Mesothelial cell of epicardium (in vitro differentiated cells): ENCODE data around the gene ARHGAP27. TPM values are rescaled to one million over a fixed set of nuclear protein-coding genes. Genes with fewer than 3 reads are reported as not detected.

Source experiments
- DNase-seq, 2 experiments: peaks; one replicate each; pipeline ENCODE4 v3.0.0; 2021; ENCODE audit warnings: low spot score in 2 of 2; ENCODE audit not compliant: unreplicated experiment in 2 of 2
- H3K27ac Mint-ChIP-seq: 2 replicates; pipeline ENCODE4 v1.8.0; 2021; ENCODE audit warnings: mixed read lengths
- H3K27me3 Mint-ChIP-seq: 2 replicates; pipeline ENCODE4 v1.8.0; 2021; ENCODE audit warnings: low read depth, mixed read lengths
- H3K36me3 Mint-ChIP-seq: 2 replicates; pipeline ENCODE4 v1.8.0; 2021; ENCODE audit warnings: mixed read lengths
- H3K4me1 Mint-ChIP-seq: 2 replicates; pipeline ENCODE4 v1.8.0; 2021; ENCODE audit warnings: mixed read lengths
- H3K4me3 Mint-ChIP-seq: 2 replicates; pipeline ENCODE4 v1.8.0; 2021; ENCODE audit warnings: mild to moderate bottlenecking, moderate library complexity, mixed read lengths
- H3K9me3 Mint-ChIP-seq: 2 replicates; pipeline ENCODE4 v1.8.0; 2021; ENCODE audit warnings: mixed read lengths
- total RNA-seq: library from RNA; stranded (reverse); gene quantifications from 3 replicates; pipeline ENCODE4 v1.2.1, GENCODE V29; 2021
- TF ChIP-seq, protein P1 (sequence below): fragments of 200-600 bp; sonication (generic); IDR thresholded peaks from one replicate; pipeline ENCODE4 v1.5.0; 2021; ENCODE audit warnings: antibody characterized with exemption; ENCODE audit not compliant: unreplicated experiment

ARHGAP27 gene
- total RNA-seq, 1 donor from 2014 or later = 16.8 TPM

DNA sequence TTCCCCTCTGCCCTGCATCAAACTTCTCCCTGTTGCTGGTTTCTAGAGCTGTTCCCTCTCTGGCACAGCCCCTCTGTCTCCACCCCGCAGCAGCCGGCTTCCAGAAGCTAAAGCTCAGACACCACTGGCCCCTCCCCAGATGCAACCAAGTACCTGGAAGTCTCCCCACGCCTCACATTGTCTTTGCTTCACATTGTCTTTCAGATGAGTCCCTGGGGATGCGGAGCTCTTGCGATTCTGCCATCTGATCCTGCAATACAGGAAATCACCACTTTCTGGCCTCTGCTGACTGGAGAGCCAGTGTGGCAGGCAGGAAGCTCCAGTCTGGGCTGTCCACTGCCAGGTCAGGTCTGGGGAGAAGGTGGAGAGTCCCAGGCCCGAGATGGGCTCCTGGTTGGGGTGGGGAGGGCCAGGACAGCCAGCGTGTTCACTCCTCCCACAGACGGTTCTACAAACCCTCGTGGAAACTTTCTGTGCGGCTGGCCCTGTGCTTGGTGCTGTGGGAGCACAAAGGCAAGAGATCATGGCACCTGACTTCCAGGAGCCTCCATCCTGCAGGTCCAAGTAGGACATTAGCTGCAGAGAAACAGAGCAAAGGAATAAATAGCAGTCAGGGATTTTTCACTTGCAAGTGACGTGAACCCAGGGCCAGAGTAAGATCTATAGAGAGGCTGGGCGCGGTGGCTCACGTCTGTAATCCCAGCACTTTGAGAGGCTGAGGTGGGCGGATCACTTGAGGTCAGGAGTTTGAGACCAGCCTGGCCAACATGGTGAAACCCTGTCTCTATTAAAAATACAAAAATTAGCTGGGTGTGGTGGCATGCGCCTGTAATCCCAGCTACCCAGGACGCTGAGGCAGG lies 67.9 kb downstream of the ARHGAP27 start:
- DNase-seq = no peak
- Mint-ChIP-seq H3K9me3 (peaks cover 3% of the 10 kb centered on the region), H3K4me1 (peaks cover 5% of the 10 kb centered on the region), H3K4me3 (no peak overlapping the region), H3K27ac (no peak overlapping the region), H3K36me3 (peaks cover 2% of the 10 kb centered on the region), H3K27me3 (peaks cover 3% of the 10 kb centered on the region)
- TF ChIP-seq, protein P1, sequence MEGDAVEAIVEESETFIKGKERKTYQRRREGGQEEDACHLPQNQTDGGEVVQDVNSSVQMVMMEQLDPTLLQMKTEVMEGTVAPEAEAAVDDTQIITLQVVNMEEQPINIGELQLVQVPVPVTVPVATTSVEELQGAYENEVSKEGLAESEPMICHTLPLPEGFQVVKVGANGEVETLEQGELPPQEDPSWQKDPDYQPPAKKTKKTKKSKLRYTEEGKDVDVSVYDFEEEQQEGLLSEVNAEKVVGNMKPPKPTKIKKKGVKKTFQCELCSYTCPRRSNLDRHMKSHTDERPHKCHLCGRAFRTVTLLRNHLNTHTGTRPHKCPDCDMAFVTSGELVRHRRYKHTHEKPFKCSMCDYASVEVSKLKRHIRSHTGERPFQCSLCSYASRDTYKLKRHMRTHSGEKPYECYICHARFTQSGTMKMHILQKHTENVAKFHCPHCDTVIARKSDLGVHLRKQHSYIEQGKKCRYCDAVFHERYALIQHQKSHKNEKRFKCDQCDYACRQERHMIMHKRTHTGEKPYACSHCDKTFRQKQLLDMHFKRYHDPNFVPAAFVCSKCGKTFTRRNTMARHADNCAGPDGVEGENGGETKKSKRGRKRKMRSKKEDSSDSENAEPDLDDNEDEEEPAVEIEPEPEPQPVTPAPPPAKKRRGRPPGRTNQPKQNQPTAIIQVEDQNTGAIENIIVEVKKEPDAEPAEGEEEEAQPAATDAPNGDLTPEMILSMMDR = no peak

DNA sequence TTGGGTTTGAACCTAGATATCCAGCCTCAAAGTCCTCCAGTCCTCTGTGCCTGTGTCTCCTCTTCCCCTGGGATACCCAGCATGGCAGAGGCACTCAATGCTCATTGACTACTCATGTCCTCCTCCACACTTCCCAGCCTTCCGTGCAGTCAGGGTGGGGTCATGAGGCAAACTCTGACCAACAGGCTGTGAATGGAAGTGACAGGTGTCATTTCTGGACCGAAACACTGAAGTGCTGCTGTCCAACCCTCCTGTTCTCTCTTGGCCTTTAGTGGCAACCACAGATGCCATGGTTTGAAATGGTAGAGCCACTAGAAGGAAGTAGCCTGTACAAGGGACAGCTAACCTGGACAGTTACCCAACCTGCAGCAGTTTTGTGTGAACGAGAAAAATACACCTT lies 69.2 kb downstream of the ARHGAP27 start:
- TF ChIP-seq, protein P1 = no peak
- Mint-ChIP-seq H3K4me1 (peaks cover 5% of the 10 kb centered on the region), H3K27ac (no peak overlapping the region), H3K27me3 (peaks cover 3% of the 10 kb centered on the region), H3K36me3 (peaks cover 2% of the 10 kb centered on the region), H3K4me3 (no peak overlapping the region), H3K9me3 (peaks cover 3% of the 10 kb centered on the region)
- no peak for DNase-seq

DNA sequence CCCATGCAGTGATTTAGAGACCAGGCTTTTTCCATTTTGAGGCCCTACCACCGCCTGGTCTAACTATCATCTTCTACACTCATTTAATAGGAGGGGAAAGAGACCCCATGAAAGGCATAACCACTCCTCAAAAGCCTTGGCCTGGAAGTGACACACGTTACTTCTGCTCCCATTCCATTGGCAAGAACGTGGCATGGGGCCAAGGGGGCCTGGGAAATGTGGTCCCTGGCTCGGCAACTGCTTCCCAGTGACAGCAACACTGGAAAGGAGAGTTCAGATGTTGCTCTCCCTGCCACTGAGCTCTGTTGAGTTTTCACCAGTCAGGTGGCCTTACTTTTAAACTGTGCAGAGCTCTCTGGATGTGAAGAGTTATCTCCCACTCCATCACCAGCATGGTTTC lies 70.7 kb downstream of the ARHGAP27 start:
- peaks cover 5% of the 10 kb centered on the region for H3K4me1 Mint-ChIP-seq
- TF ChIP-seq, protein P1 = no peak
- no peak overlapping the region for H3K4me3 Mint-ChIP-seq
- no peak overlapping the region for H3K27ac Mint-ChIP-seq
- peaks cover 3% of the 10 kb centered on the region for H3K9me3 Mint-ChIP-seq
- peaks cover 2% of the 10 kb centered on the region for H3K36me3 Mint-ChIP-seq
- no peak for DNase-seq
- peaks cover 3% of the 10 kb centered on the region for H3K27me3 Mint-ChIP-seq

DNA sequence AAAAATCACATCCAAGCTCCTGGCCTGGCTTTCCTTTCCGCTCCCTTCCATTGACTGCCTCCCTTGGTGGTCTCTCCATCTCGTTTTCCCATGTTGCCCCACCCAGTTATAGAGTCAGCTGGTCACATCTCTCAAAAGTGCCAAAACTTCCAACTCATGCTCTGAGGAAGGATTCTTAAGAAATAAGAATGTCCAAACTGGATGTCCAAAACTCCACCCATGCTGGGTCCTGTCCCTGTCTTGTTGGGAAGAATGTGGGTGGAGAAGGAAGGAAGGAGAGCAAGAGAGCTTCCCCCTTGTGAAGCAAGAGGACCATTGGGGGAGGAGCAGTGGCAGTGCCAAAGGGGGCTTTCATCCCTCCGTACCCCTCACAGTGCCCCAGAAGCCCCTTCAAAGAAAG lies 71.2 kb downstream of the ARHGAP27 start:
- Mint-ChIP-seq H3K4me3 (no peak overlapping the region), H3K4me1 (peaks cover 5% of the 10 kb centered on the region), H3K27ac (no peak overlapping the region), H3K9me3 (peaks cover 3% of the 10 kb centered on the region), H3K36me3 (peaks cover 2% of the 10 kb centered on the region), H3K27me3 (peaks cover 3% of the 10 kb centered on the region)
- no peak for DNase-seq
- TF ChIP-seq, protein P1 = no peak

DNA sequence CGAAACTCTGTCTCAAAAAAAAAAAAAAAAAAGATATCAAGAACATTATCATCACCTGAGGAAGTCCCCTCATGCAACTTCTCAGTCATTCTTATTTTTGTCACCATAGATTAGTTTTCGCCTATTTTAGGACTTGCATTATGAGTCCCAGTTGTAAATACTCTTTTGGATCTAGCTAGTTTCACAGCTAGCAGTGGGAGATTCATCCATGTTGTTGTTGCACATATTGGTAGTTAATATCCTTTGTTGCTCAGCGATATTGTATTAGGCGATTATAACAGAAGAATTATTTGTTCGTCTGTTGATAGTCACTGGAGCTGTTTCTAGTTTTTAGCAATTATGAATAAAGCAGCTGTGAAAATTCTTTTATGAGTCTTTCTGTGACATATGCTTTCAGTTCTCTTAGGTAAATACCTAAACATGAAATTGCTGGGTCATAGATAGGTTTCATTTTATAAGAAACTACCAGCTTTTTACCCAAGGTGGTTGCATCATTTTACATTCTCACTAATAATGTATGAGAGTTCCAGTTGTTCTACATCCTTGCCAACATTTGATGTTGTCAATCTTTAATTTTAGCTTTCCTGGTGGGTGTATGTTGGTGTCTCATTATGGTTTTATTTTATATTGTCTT lies 75.2 kb downstream of the ARHGAP27 start:
- Mint-ChIP-seq H3K36me3 (peaks cover 2% of the 10 kb centered on the region), H3K9me3 (peaks cover 6% of the 10 kb centered on the region), H3K27ac (no peak overlapping the region), H3K4me3 (no peak overlapping the region), H3K27me3 (peaks cover 7% of the 10 kb centered on the region), H3K4me1 (no peaks in the 10 kb centered on the region)
- TF ChIP-seq, protein P1 = no peak
- no peak for DNase-seq
